CD8-positive, alpha-beta memory T cell (primary cell): ENCODE measurements around the gene CPSF4L. TPM values are rescaled to one million over a fixed set of nuclear protein-coding genes. Genes with fewer than 3 reads are reported as not detected.

Experiments used
- CTCF ChIA-PET: fragments of 350-600 bp; sonication (Branson Sonifier 250); formaldehyde crosslinking; loops from one replicate; lab custom pipeline; 2021; ENCODE audit warnings: antibody characterized with exemption; lab: Charles Lee
- POLR2A ChIA-PET: fragments of 350-600 bp; sonication (Branson Sonifier 250); formaldehyde crosslinking; loops from one replicate; lab custom pipeline; 2021; ENCODE audit warnings: antibody characterized with exemption; lab: Charles Lee
- DNase-seq, 5 donors: peaks; one replicate each; pipeline versions ENCODE4 v3.0.0 to v3.0.0-alpha.2; 2020 to 2022; ENCODE audit warnings: mixed read lengths in 1 of 5
- H3K27ac ChIP-seq: one replicate; pipeline ENCODE4 v1.7.0; 2013; ENCODE audit warnings: low read depth, mild to moderate bottlenecking, low read length, moderate library complexity
- H3K27me3 ChIP-seq: 2 replicates; pipeline ENCODE4 v1.7.0; 2013; ENCODE audit warnings: low read length, mild to moderate bottlenecking; ENCODE audit not compliant: insufficient read depth, poor library complexity, severe bottlenecking
- H3K36me3 ChIP-seq: 2 replicates; pipeline ENCODE4 v1.7.0; 2013; ENCODE audit warnings: mild to moderate bottlenecking, low read length, moderate library complexity; ENCODE audit not compliant: insufficient read depth
- H3K4me1 ChIP-seq: 2 replicates; pipeline ENCODE4 v1.7.0; 2013; ENCODE audit warnings: mild to moderate bottlenecking, low read length, moderate library complexity; ENCODE audit not compliant: insufficient read depth
- H3K4me3 ChIP-seq: 2 replicates; pipeline ENCODE4 v1.7.0; 2013; ENCODE audit warnings: mild to moderate bottlenecking, low read length
- H3K9me3 ChIP-seq: 2 replicates; pipeline ENCODE4 v1.7.0; 2013; ENCODE audit warnings: mild to moderate bottlenecking, low read length
- H3K27ac Mint-ChIP-seq, 8 donors: one replicate each; pipeline ENCODE4 v1.8.0; 2020 to 2021; ENCODE audit warnings: mixed read lengths in 8 of 8, mild to moderate bottlenecking in 6 of 8, inconsistent platforms in 3 of 8, moderate library complexity in 3 of 8
- H3K27me3 Mint-ChIP-seq, 2 donors: one replicate each; pipeline ENCODE4 v1.8.0; 2020 to 2021; ENCODE audit warnings: mixed read lengths in 2 of 2, mild to moderate bottlenecking in 1 of 2, moderate library complexity in 1 of 2
- H3K36me3 Mint-ChIP-seq, 3 donors: one replicate each; pipeline ENCODE4 v1.8.0; 2020 to 2021; ENCODE audit warnings: mixed read lengths in 3 of 3, inconsistent platforms in 1 of 3, mild to moderate bottlenecking in 1 of 3
- H3K4me1 Mint-ChIP-seq, 3 donors: one replicate each; pipeline ENCODE4 v1.8.0; 2020 to 2021; ENCODE audit warnings: mixed read lengths in 3 of 3, inconsistent platforms in 1 of 3, mild to moderate bottlenecking in 1 of 3
- H3K4me3 Mint-ChIP-seq, 7 donors: one replicate each; pipeline ENCODE4 v1.8.0; 2020 to 2021; ENCODE audit warnings: mixed read lengths in 7 of 7, mild to moderate bottlenecking in 6 of 7, moderate library complexity in 4 of 7, inconsistent platforms in 2 of 7
- H3K9me3 Mint-ChIP-seq, 5 donors: one replicate each; pipeline ENCODE4 v1.8.0; 2020 to 2022; ENCODE audit warnings: mixed read lengths in 5 of 5, mild to moderate bottlenecking in 3 of 5, moderate library complexity in 2 of 5, inconsistent platforms in 1 of 5
- polyA plus RNA-seq: library from polyadenylated mRNA; unstranded; fragments of 300-500 nt; fragmentation: Illumina TruSeq; gene quantifications from one replicate; pipeline ENCODE4 v1.2.3, GENCODE V29; 2021
- total RNA-seq, 2 experiments: library from RNA; stranded (reverse); gene quantifications; one replicate each; pipeline ENCODE4 v1.2.3, GENCODE V29; 2021

The CPSF4L gene
- total and polyA plus RNA-seq, 3 experiments from 2014 or later, result not detected

GRCh38 chr17:73293480-73293911 is 31.8 kb upstream of the CPSF4L start:
- POLR2A ChIA-PET, result no interaction called here
- H3K4me3 Mint-ChIP-seq, result no peak overlapping the region

GRCh38 chr17:73293031-73293430 is 31.4 kb upstream of the CPSF4L start:
- ChIA-PET POLR2A (no interaction called here), CTCF (no interaction called here)
- Mint-ChIP-seq H3K4me1 (peaks cover 12 to 17% (median 13%) of the 10 kb centered on the region in 3 donors), H3K27ac (no peak overlapping the region), H3K36me3 (no peaks in the 10 kb centered on the region), H3K27me3 (peaks cover 4 to 6% of the 10 kb centered on the region in 2 donors), H3K9me3 (no peaks in the 10 kb centered on the region), H3K4me3 (no peak overlapping the region)
- Histone ChIP-seq H3K27ac (no peak overlapping the region), H3K4me3 (no peak overlapping the region), H3K9me3 (no peaks in the 10 kb centered on the region), H3K4me1 (no peaks in the 10 kb centered on the region), H3K27me3 (no peaks in the 10 kb centered on the region), H3K36me3 (no peaks in the 10 kb centered on the region)
- no peak for DNase-seq

More at GRCh38 chr17:73293480-73293911, 31.8 kb upstream of the CPSF4L start:
- Mint-ChIP-seq H3K27ac (no peak overlapping the region), H3K27me3 (peaks cover 4 to 6% of the 10 kb centered on the region in 2 donors), H3K4me1 (peaks cover 12 to 19% (median 13%) of the 10 kb centered on the region in 3 donors), H3K36me3 (no peaks in the 10 kb centered on the region), H3K9me3 (no peaks in the 10 kb centered on the region)
- Histone ChIP-seq H3K4me3 (no peak overlapping the region), H3K9me3 (no peaks in the 10 kb centered on the region), H3K4me1 (no peaks in the 10 kb centered on the region), H3K36me3 (no peaks in the 10 kb centered on the region), H3K27me3 (no peaks in the 10 kb centered on the region), H3K27ac (no peak overlapping the region)
- CTCF ChIA-PET, result no interaction called here
- DNase-seq, result no peak

GRCh38 chr17:73292031-73292531 is 30.4 kb upstream of the CPSF4L start:
- no peak overlapping the region for H3K27ac Mint-ChIP-seq
- H3K27ac ChIP-seq, result peak overlapping the region; percentile 24
- no peak overlapping the region for H3K4me3 Mint-ChIP-seq
- peaks cover 4 to 6% of the 10 kb centered on the region in 2 donors for H3K27me3 Mint-ChIP-seq
- no peaks in the 10 kb centered on the region for H3K36me3 ChIP-seq
- H3K36me3 Mint-ChIP-seq, result no peaks in the 10 kb centered on the region
- no peak overlapping the region for H3K4me3 ChIP-seq
- CTCF ChIA-PET, result no interaction called here
- no peaks in the 10 kb centered on the region for H3K9me3 ChIP-seq
- H3K4me1 Mint-ChIP-seq, result peaks cover 12 to 15% (median 13%) of the 10 kb centered on the region in 3 donors
- no peaks in the 10 kb centered on the region for H3K4me1 ChIP-seq
- no peaks in the 10 kb centered on the region for H3K27me3 ChIP-seq
- POLR2A ChIA-PET, result no interaction called here
- DNase-seq, result no peak
- no peaks in the 10 kb centered on the region for H3K9me3 Mint-ChIP-seq

- H3K36me3 ChIP-seq, result no peaks in the 10 kb centered on the region
- H3K27ac ChIP-seq, result peak overlapping the region; percentile 24
- H3K9me3 Mint-ChIP-seq, result no peaks in the 10 kb centered on the region
- no peaks in the 10 kb centered on the region for H3K27me3 ChIP-seq
- ChIA-PET POLR2A (no interaction called here), CTCF (no interaction called here)
- H3K9me3 ChIP-seq, result no peaks in the 10 kb centered on the region
- no peaks in the 10 kb centered on the region for H3K36me3 Mint-ChIP-seq
- H3K27me3 Mint-ChIP-seq, result peaks cover 4 to 6% of the 10 kb centered on the region in 2 donors
- H3K27ac Mint-ChIP-seq, result peak overlapping the region in 1 of 8 donors; percentile 27
- H3K4me3 Mint-ChIP-seq, result no peak overlapping the region
- H3K4me3 ChIP-seq, result no peak overlapping the region
- peaks cover 12 to 15% (median 13%) of the 10 kb centered on the region in 3 donors for H3K4me1 Mint-ChIP-seq
- H3K4me1 ChIP-seq, result no peaks in the 10 kb centered on the region
- no peak for DNase-seq
These were observed 29.7 kb upstream of the CPSF4L start for GRCh38 chr17:73291260-73291801.

GRCh38 chr17:73290399-73291259 is 28.9 kb upstream of the CPSF4L start:
- H3K4me1 ChIP-seq, result no peaks in the 10 kb centered on the region
- no peak overlapping the region for H3K4me3 Mint-ChIP-seq
- no peak overlapping the region for H3K27ac Mint-ChIP-seq

GRCh38 chr17:73289549-73290254 is 28.0 kb upstream of the CPSF4L start:
- H3K9me3 Mint-ChIP-seq, result no peaks in the 10 kb centered on the region
- no peaks in the 10 kb centered on the region for H3K36me3 ChIP-seq
- no peak overlapping the region for H3K4me3 ChIP-seq
- H3K27ac Mint-ChIP-seq, result peak overlapping the region in 1 of 8 donors; percentile 18
- H3K9me3 ChIP-seq, result no peaks in the 10 kb centered on the region
- no peaks in the 10 kb centered on the region for H3K36me3 Mint-ChIP-seq
- ChIA-PET CTCF (no interaction called here), POLR2A (no interaction called here)
- H3K27me3 Mint-ChIP-seq, result peaks cover 2 to 6% of the 10 kb centered on the region in 2 donors
- no peak overlapping the region for H3K4me3 Mint-ChIP-seq
- H3K4me1 ChIP-seq, result no peaks in the 10 kb centered on the region
- peaks cover 12 to 15% (median 13%) of the 10 kb centered on the region in 3 donors for H3K4me1 Mint-ChIP-seq
- no peak for DNase-seq
- H3K27ac ChIP-seq, result no peak overlapping the region
- no peaks in the 10 kb centered on the region for H3K27me3 ChIP-seq

More at GRCh38 chr17:73290399-73291259, 28.9 kb upstream of the CPSF4L start:
- H3K36me3 Mint-ChIP-seq, result no peaks in the 10 kb centered on the region
- no peaks in the 10 kb centered on the region for H3K9me3 Mint-ChIP-seq
- Histone ChIP-seq H3K9me3 (no peaks in the 10 kb centered on the region), H3K27ac (no peak overlapping the region), H3K27me3 (no peaks in the 10 kb centered on the region), H3K4me3 (no peak overlapping the region), H3K36me3 (no peaks in the 10 kb centered on the region)
- no peak for DNase-seq
- POLR2A ChIA-PET, result no interaction called here
- H3K4me1 Mint-ChIP-seq, result peaks cover 12 to 15% (median 13%) of the 10 kb centered on the region in 3 donors
- H3K27me3 Mint-ChIP-seq, result peaks cover 2 to 6% of the 10 kb centered on the region in 2 donors
- CTCF ChIA-PET, result no interaction called here

- H3K27me3 ChIP-seq, result no peaks in the 10 kb centered on the region
- no peaks in the 10 kb centered on the region for H3K4me1 ChIP-seq
- POLR2A ChIA-PET, result no interaction called here
- CTCF ChIA-PET, result no interaction called here
- no peaks in the 10 kb centered on the region for H3K9me3 ChIP-seq
- Mint-ChIP-seq H3K36me3 (no peaks in the 10 kb centered on the region), H3K9me3 (no peaks in the 10 kb centered on the region), H3K4me3 (no peak overlapping the region), H3K4me1 (peaks cover 12 to 15% (median 13%) of the 10 kb centered on the region in 3 donors), H3K27me3 (peaks cover 2 to 6% of the 10 kb centered on the region in 2 donors), H3K27ac (peak overlapping the region in 1 of 8 donors; percentile 94)
- no peak overlapping the region for H3K27ac ChIP-seq
- no peaks in the 10 kb centered on the region for H3K36me3 ChIP-seq
- DNase-seq, result no peak
- no peak overlapping the region for H3K4me3 ChIP-seq
These were observed 27.0 kb upstream of the CPSF4L start for GRCh38 chr17:73288534-73289302.
